GDM1 (cell line): ENCODE data around the gene KRTAP9-1.
"Not testable (repeated sequence)": the region's sequence is repeated elsewhere in the genome, so short reads cannot be mapped to it uniquely, and the experiment has no call there.

ENCODE experiments used
- DNase-seq: peaks from one replicate; lab custom pipeline; 2025; lab: John Stamatoyannopoulos, UW

Gene KRTAP9-1

GRCh38 chr17:41178843-41179616 lies 10.7 kb upstream of the KRTAP9-1 start:
- no peak for DNase-seq

- DNase-seq, result no peak
Observed at GRCh38 chr17:41184480-41184961, 5.2 kb upstream of the KRTAP9-1 start, which contains the start of gene KRTAP4-1. Gene KRTAP4-1 (minus strand): TSS chr17:41184911. CDS start chr17:41184854, 57 bp downstream.

GRCh38 chr17:41185001-41185400 lies 4.7 kb upstream of the KRTAP9-1 start:
- no peak for DNase-seq

- DNase-seq, result no peak
Observed at GRCh38 chr17:41186872-41187271, 2.8 kb upstream of the KRTAP9-1 start.

- DNase-seq, result no peak
Observed at GRCh38 chr17:41190328-41190727, 641 bp downstream of the KRTAP9-1 start.

- DNase-seq, result no peak
Observed at GRCh38 chr17:41196068-41196467, 6.4 kb downstream of the KRTAP9-1 start.

DNA sequence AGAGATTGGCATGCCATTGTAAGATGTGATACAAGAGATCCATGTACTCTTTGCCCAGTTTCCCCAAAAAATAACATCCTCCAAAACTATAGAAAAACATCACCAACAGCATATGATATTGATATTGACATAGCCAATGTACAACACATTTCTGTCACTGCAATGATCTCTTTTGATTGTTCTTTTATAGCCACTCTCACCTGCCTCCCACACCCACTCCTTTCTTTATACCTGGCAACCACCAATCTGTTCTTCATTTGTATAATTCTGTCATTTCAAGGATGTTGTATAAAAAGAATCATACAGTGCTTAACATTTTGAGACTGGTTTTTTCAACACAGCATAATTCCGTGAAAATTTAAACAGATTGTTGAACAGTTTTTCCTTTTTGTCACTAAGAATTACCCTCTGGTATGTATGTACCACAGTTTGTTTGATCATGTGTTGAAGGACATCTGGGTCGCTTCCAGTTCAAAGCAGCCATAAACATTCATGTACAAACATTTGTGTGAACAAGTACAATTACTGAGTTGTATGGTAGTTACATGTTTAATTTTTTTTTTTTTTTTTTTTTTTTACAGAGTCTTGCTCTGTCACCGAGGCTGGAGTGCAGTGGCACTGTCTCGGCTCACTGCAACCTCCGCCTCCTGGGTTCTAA lies 9.9 kb downstream of the KRTAP9-1 start:
- no peak for DNase-seq

DNA sequence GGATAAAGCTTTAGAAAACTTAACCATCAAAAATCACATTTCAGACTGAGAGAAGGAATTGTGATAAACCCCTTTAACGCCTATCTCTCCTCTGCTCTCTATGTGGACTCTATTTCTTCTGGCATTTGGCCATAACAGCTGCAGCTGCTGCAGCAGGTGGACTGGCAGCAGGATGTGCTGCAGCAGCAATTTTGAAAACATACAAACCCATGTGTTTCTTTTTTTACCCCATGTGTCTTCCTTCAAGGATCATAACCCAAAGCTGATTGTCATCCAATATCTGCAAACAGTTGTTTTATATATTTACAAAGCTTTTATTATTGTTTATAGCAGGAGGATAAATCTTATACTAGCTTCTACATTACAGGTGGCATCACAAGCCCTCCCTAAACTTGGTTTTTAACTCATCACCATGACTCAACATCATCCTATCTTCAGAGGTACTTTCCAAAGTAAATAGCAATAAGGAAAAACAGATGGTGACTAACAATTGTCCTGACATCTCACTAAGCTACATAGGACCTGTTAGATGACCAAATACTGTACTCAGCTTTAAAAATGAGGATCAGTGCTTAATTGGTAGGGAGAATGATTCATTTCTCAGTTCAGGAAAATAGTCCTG lies 22.3 kb downstream of the KRTAP9-1 start:
- no peak for DNase-seq

DNA sequence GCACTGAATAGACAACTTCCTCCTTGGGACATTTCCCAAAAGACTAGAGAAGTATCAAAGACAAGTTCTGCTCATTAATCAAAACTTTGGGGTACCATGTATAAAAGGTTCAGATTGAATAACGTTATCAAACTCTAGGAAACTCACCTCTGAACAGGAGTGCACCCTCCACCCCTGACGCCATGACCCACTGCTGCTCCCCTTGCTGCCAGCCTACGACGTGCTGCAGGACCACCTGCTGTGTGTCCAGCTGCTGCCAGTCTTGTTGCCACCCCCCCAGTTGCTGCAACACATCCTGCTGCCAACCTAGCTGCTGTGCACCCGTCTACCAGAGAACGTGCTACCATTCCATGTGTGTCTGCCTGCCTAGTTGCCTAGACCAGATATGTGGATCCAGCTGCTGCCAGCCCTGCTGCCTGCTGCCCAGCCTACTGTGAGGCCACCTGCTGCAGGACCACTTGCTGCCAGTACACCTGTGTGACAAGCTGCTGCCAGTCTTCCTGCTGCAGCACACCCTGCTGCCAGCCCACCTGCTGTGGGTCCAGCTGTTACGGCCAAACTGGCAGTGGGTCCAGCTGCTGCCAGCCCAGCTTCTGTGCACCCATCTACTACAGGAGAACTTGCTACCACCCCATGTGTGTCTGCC lies 23.0 kb downstream of the KRTAP9-1 start:
- no peak for DNase-seq

- DNase-seq, result no peak
Observed at GRCh38 chr17:41215681-41216080, 26.0 kb downstream of the KRTAP9-1 start.

DNA sequence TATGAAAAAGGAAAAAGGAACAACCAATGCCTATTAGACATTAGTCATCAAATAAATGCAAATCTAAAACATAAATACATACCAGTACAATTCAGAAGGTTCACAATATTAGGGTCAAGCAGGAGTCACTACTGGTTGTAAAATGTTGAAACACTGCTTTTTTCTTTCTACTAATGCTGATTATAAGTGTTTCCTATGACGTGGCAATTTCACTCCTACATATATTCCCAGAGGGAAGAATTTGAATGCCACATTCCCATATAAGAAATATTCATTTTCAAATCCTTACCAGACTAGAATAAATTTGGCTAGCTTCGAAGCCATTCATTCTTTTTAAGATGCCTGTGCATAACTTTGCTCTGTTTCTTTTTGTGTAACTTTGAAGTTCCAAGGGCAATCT lies 34.1 kb downstream of the KRTAP9-1 start:
- no peak for DNase-seq

DNA sequence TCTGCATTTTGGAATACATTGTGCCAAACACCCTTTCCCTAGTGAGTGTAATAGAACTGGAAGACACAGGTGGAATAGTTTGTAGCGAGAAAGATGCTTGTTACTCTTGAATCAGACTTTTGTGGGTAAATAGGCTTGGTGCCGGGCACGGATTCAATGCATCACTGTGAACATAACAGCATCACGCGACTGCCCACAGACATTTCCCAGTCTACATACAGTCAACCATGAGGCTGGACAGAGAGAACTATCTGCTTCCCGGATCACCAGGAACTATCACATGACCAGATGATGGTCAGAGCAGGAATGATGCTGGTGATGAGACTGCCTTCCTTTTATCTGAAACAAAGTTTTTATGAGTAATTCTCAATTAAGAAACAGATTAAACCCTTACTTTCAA lies 36.4 kb downstream of the KRTAP9-1 start:
- no peak for DNase-seq

DNA sequence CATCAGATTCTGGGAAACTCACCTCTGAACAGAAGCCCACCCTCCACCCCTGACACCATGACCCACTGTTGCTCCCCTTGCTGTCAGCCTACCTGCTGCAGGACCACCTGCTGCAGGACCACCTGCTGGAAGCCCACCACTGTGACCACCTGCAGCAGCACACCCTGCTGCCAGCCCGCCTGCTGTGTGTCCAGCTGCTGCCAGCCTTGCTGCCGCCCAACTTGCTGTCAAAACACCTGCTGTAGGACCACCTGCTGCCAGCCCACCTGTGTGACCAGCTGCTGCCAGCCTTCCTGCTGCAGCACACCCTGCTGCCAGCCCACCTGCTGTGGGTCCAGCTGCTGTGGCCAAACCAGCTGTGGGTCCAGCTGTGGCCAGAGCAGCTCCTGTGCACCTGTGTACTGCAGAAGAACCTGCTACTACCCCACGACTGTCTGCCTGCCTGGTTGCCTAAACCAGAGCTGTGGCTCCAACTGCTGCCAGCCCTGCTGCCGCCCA lies 37.0 kb downstream of the KRTAP9-1 start, which contains the start of gene KRTAP9-2:
Gene KRTAP9-2, plus strand, starts transcription at position 51 of the 498 bp plus-strand sequence. Its CDS starts 7 bp downstream, at position 58.
- DNase-seq, result not testable (repeated sequence)

- DNase-seq, result no peak
Observed at GRCh38 chr17:41230094-41230493, 40.4 kb downstream of the KRTAP9-1 start.

DNA sequence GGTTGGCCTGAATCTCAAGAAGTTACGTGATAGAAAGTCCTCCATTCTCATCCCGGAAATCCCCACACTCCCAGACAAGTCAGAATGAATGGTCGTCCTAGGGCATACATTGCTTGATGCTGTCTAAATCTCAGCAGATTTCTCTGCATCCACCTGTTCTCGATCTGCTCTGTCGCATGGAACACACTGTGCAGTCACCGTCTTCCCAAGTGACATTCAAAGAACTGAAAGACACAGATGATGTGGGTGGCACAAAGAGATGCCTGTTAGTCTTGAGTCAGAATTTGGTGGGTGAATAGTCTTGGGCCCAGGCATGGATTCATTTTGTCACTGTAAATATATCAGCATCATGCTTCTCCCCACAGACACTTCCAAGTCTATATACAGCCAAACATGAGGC lies 42.0 kb downstream of the KRTAP9-1 start:
- DNase-seq, result no peak

DNA sequence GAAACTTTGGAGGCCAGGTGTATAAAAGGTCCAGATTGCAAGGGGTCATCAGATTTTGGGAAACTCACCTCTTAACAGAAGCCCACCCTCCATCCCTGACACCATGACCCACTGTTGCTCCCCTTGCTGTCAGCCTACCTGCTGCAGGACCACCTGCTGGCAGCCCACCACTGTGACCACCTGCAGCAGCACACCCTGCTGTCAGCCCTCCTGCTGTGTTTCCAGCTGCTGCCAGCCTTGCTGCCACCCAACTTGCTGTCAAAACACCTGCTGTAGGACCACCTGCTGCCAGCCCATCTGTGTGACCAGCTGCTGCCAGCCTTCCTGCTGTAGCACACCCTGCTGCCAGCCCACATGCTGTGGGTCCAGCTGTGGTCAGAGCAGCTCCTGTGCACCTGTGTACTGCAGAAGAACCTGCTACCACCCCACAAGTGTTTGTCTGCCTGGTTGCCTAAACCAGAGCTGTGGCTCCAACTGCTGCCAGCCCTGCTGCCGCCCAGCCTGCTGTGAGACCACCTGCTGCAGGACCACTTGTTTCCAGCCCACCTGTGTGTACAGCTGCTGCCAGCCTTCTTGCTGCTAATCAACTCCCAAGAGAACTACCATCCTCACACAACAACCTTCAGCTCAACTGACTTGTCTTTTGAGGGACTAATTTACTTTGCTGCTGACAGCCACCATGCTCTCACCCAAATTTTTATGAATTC lies 42.9 kb downstream of the KRTAP9-1 start, which contains the start of gene KRTAP9-3:
Gene KRTAP9-3, plus strand, starts transcription at position 51 of the 707 bp plus-strand sequence. Its CDS starts 53 bp downstream, at position 104.
- DNase-seq, result not testable (repeated sequence)

- DNase-seq, result not testable (repeated sequence)
Observed at GRCh38 chr17:41237116-41237515, 47.4 kb downstream of the KRTAP9-1 start.

DNA sequence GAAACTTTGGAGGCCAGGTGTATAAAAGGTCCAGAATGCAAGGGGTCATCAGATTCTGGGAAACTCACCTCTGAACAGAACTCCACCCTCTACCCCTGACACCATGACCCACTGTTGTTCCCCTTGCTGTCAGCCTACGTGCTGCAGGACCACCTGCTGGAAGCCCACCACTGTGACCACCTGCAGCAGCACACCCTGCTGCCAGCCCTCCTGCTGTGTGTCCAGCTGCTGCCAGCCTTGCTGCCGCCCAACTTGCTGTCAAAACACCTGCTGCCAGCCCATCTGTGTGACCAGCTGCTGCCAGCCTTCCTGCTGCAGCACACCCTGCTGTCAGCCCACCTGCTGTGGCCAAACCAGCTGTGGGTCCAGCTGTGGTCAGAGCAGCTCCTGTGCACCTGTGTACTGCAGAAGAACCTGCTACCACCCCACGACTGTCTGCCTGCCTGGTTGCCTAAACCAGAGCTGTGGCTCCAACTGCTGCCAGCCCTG lies 48.3 kb downstream of the KRTAP9-1 start, which contains the start of gene KRTAP9-8:
Gene KRTAP9-8, plus strand, starts transcription at position 51 of the 489 bp plus-strand sequence. Its CDS starts 53 bp downstream, at position 104.
- not testable (repeated sequence) for DNase-seq
